ENCODE data around the gene MCC. TPM values are rescaled to one million over a fixed set of nuclear protein-coding genes. Genes with fewer than 3 reads are reported as not detected.

The MCC gene
- total and polyA plus RNA-seq, 4 donors: 9.0 to 47.3 (median 14.7) TPM

- no peak for DNase-seq (ENCODE audit: low spot score)
- no peak overlapping the region for H3K9ac ChIP-seq (ENCODE audit: low read depth in 1 of 2, low read length in 2 of 2)
- H3K36me3 ChIP-seq (ENCODE audit: control insufficient read depth in 4 of 4, insufficient read depth in 3 of 4, low read depth in 1 of 4, low read length in 3 of 4): no peaks in the 10 kb centered on the region
- H3K27me3 ChIP-seq (ENCODE audit: control insufficient read depth in 4 of 4, insufficient read depth in 4 of 4, low read length in 3 of 4): no peaks in the 10 kb centered on the region
- no peaks in the 10 kb centered on the region for H3K9me3 ChIP-seq (ENCODE audit: control insufficient read depth in 4 of 4, low read length in 3 of 4)
- no peak overlapping the region for H3K4me3 ChIP-seq (ENCODE audit: low read depth in 1 of 3, low read length in 3 of 3)
- no peaks in the 10 kb centered on the region for H3K4me1 ChIP-seq (ENCODE audit: control insufficient read depth in 4 of 4, insufficient read depth in 4 of 4, low read length in 3 of 4)
- no peak for TF ChIP-seq CTCF (IDR thresholded peaks at IDR 0.05; ENCODE audit: low read depth, low read length, missing input control)
- TF ChIP-seq REST (IDR thresholded peaks at IDR 0.05): no peak
- no peak for TF ChIP-seq RAD21 (IDR thresholded peaks at IDR 0.05)
- TF ChIP-seq HNF4A (conservative IDR thresholded peaks at IDR 0.05): no peak
- no peak for TF ChIP-seq NR2F2 (IDR thresholded peaks at IDR 0.05)
- TF ChIP-seq HNF4G (IDR thresholded peaks at IDR 0.05): no peak
- TF ChIP-seq GABPA (IDR thresholded peaks at IDR 0.05 in 1 of 2, conservative IDR thresholded peaks at IDR 0.05 in 1 of 2): no peak
- no peak for TF ChIP-seq RXRA (IDR thresholded peaks at IDR 0.05)
- no peak for TF ChIP-seq FOXA2 (IDR thresholded peaks at IDR 0.05)
- TF ChIP-seq MAX (IDR thresholded peaks at IDR 0.05): no peak
- TF ChIP-seq SP1 (IDR thresholded peaks at IDR 0.05): no peak
- TF ChIP-seq TAF1 (conservative IDR thresholded peaks at IDR 0.05): no peak
- no peak for TF ChIP-seq EGR1 (IDR thresholded peaks at IDR 0.05; ENCODE audit: low read depth in 2 of 2)
- TF ChIP-seq YY1 (IDR thresholded peaks at IDR 0.05): no peak
- TF ChIP-seq JUND (IDR thresholded peaks at IDR 0.05): no peak
- TF ChIP-seq FOXA1 (IDR thresholded peaks at IDR 0.05): no peak
- no peak for TF ChIP-seq ZBTB33 (IDR thresholded peaks at IDR 0.05)
- TF ChIP-seq ATF3 (IDR thresholded peaks at IDR 0.05): no peak
- H3K27ac ChIP-seq (ENCODE audit: low read depth in 1 of 2, low read length in 2 of 2): no peak overlapping the region
These were observed 20.5 kb upstream of the MCC start for GRCh38 chr5:113508756-113509155.

- Histone ChIP-seq H3K36me3 (ENCODE audit: control insufficient read depth in 4 of 4, insufficient read depth in 3 of 4, low read depth in 1 of 4, low read length in 3 of 4) (no peaks in the 10 kb centered on the region), H3K4me3 (ENCODE audit: low read depth in 1 of 3, low read length in 3 of 3) (no peak overlapping the region), H3K27me3 (ENCODE audit: control insufficient read depth in 4 of 4, insufficient read depth in 4 of 4, low read length in 3 of 4) (no peaks in the 10 kb centered on the region), H3K9me3 (ENCODE audit: control insufficient read depth in 4 of 4, low read length in 3 of 4) (no peaks in the 10 kb centered on the region), H3K4me1 (ENCODE audit: control insufficient read depth in 4 of 4, insufficient read depth in 4 of 4, low read length in 3 of 4) (no peaks in the 10 kb centered on the region), H3K27ac (ENCODE audit: low read depth in 1 of 2, low read length in 2 of 2) (no peak overlapping the region), H3K9ac (ENCODE audit: low read depth in 1 of 2, low read length in 2 of 2) (no peak overlapping the region)
- no peak for DNase-seq (ENCODE audit: low spot score)
- no peak for TF ChIP-seq REST (IDR thresholded peaks at IDR 0.05)
- no peak for TF ChIP-seq GABPA (IDR thresholded peaks at IDR 0.05 in 1 of 2, conservative IDR thresholded peaks at IDR 0.05 in 1 of 2)
- no peak for TF ChIP-seq JUND (IDR thresholded peaks at IDR 0.05)
- no peak for TF ChIP-seq EGR1 (IDR thresholded peaks at IDR 0.05; ENCODE audit: low read depth in 2 of 2)
- no peak for TF ChIP-seq FOXA1 (IDR thresholded peaks at IDR 0.05)
- TF ChIP-seq ZBTB33 (IDR thresholded peaks at IDR 0.05): no peak
These were observed 19.3 kb upstream of the MCC start for GRCh38 chr5:113507601-113508000.

Data from liver (tissue), 9 donors.